A673 (cell line): ENCODE results near the gene TNFSF12. TPM values are rescaled to one million over a fixed set of nuclear protein-coding genes. Genes with fewer than 3 reads are reported as not detected.

Source experiments
- BruUV-seq: library from RNA; stranded (reverse); fragments of 400-500 nt; replicated peaks from 2 replicates; lab custom pipeline; 2021; lab: Mats Ljungman, UMichigan
- CTCF ChIA-PET: fragments of 300-600 bp; sonication (Branson Sonifier 250); formaldehyde crosslinking; loops from one replicate; lab custom pipeline; 2022; ENCODE audit warnings: antibody characterized with exemption; lab: Charles Lee
- POLR2A ChIA-PET: fragments of 300-600 bp; sonication (Branson Sonifier 250); formaldehyde crosslinking; loops from one replicate; lab custom pipeline; 2022; ENCODE audit warnings: antibody characterized with exemption; ENCODE audit not compliant: low non-redundant PET; lab: Charles Lee
- DNase-seq: peaks from one replicate; pipeline ENCODE4 v3.0.0-alpha.2; 2015; ENCODE audit warnings: low spot score
- H3K27ac ChIP-seq: fragments of 200-600 bp; sonication (generic); 2 replicates; pipeline ENCODE4 v1.5.1; 2016; ENCODE audit warnings: mixed run types, low read depth, mild to moderate bottlenecking, mixed read lengths, antibody characterized with exemption, low read length; ENCODE audit not compliant: poor library complexity, severe bottlenecking
- H3K27me3 ChIP-seq: fragments of 200-600 bp; sonication (generic); replicated peaks from 2 replicates; pipeline ENCODE4 v1.6.1; 2017; ENCODE audit warnings: mixed run types, low read depth, mild to moderate bottlenecking, mixed read lengths, antibody characterized with exemption, low read length; ENCODE audit not compliant: insufficient read depth, poor library complexity
- H3K36me3 ChIP-seq: fragments of 200-600 bp; sonication (generic); 2 replicates; pipeline ENCODE4 v1.6.1; 2016; ENCODE audit warnings: mixed run types, mild to moderate bottlenecking, mixed read lengths, antibody characterized with exemption, low read length; ENCODE audit not compliant: insufficient read depth, poor library complexity, severe bottlenecking
- H3K4me1 ChIP-seq: fragments of 200-600 bp; sonication (generic); 2 replicates; pipeline ENCODE4 v1.6.1; 2017; ENCODE audit warnings: mixed run types, mild to moderate bottlenecking, mixed read lengths, antibody characterized with exemption, low read length; ENCODE audit not compliant: insufficient read depth, poor library complexity, severe bottlenecking
- H3K4me3 ChIP-seq: fragments of 200-600 bp; sonication (generic); 2 replicates; pipeline ENCODE4 v1.5.1; 2016; ENCODE audit warnings: low read depth, mixed run types, mild to moderate bottlenecking, mixed read lengths, low read length; ENCODE audit not compliant: poor library complexity, severe bottlenecking
- H3K9me3 ChIP-seq: fragments of 200-600 bp; sonication (generic); 2 replicates; pipeline ENCODE4 v1.6.1; 2016; ENCODE audit warnings: mixed run types, low read depth, mild to moderate bottlenecking, mixed read lengths, antibody characterized with exemption, low read length; ENCODE audit not compliant: poor library complexity, severe bottlenecking
- CTCF ChIP-seq: fragments of 300-800, 200-600 bp; sonication (generic); conservative IDR thresholded peaks from 2 replicates; pipeline ENCODE4 v1.5.1; 2017; ENCODE audit warnings: low read depth, mild to moderate bottlenecking, antibody characterized with exemption, low read length, moderate library complexity, mixed read lengths
- EZH2 ChIP-seq: fragments of 200-600 bp; sonication (generic); IDR thresholded peaks from 2 replicates; pipeline ENCODE4 v1.6.1; 2017; ENCODE audit warnings: borderline replicate concordance, low read depth, mild to moderate bottlenecking, mixed read lengths, antibody characterized with exemption, low read length; ENCODE audit not compliant: poor library complexity, severe bottlenecking
- intact Hi-C: fragments of 100-400 bp; cut with micrococcal nuclease; formaldehyde crosslinking; loops from one replicate; pipeline ENCODE4 v1.10.0; 2022; ENCODE audit not compliant: unreplicated experiment
- total RNA-seq: library from RNA; stranded (reverse); gene quantifications from 2 replicates; pipeline ENCODE4 v1.2.3, GENCODE V29; 2021

The TNFSF12 gene
- total RNA-seq, 1 experiment from 2014 or later = 0.75 TPM

- Histone ChIP-seq H3K36me3 (peaks cover 43% of the 10 kb centered on the region), H3K27ac (peak within 1 kb of the TSS; percentile 99), H3K9me3 (no peaks in the 10 kb centered on the region), H3K27me3 (no peaks in the 10 kb centered on the region), H3K4me3 (peak within 1 kb of the TSS; percentile 60), H3K4me1 (peaks cover 50% of the 10 kb centered on the region)
- TF ChIP-seq EZH2 (no peak), CTCF (no peak)
- intact Hi-C loops = loop anchor here (5.0 kb wide), 2 partner anchors 104 to 304 kb away; partner anchors contain the start of genes CHD3, TP53 and WRAP53
- POLR2A ChIA-PET = interaction anchor here (0.5 to 1.2 kb wide), 5 partner anchors 34 to 892 kb away, joined by 4 to 12 read pairs (median 4); partner anchors contain the start of genes TP53 and WRAP53
- BruUV-seq = TSS peak; percentile 76
- CTCF ChIA-PET = interaction anchor here (0.6 to 1.0 kb wide), 2 partner anchors 67 to 104 kb away, joined by 5 to 6 read pairs; partner anchors contain the start of genes TP53 and WRAP53
- peak; percentile 99 for DNase-seq
Observed at GRCh38 chr17:7583253-7584109, 34.6 kb downstream of the TNFSF12 start, which contains the start of gene MPDU1. Gene MPDU1 (plus strand): TSS chr17:7583852. CDS start chr17:7583863, 11 bp downstream.

- no peaks in the 10 kb centered on the region for H3K9me3 ChIP-seq
- no peaks in the 10 kb centered on the region for H3K27me3 ChIP-seq
- BruUV-seq = no TSS peak
- H3K27ac ChIP-seq = no peak overlapping the region
- peaks cover 25% of the 10 kb centered on the region for H3K4me1 ChIP-seq
- POLR2A ChIA-PET = interaction anchor here (0.9 kb wide), 1 partner anchor 108 kb away, joined by 3 read pairs; no protein-coding TSS in a partner anchor
- peaks cover 47% of the 10 kb centered on the region for H3K36me3 ChIP-seq
- intact Hi-C loops = no loop called here
- TF ChIP-seq EZH2 (no peak), CTCF (peak; percentile 55)
- no peak overlapping the region for H3K4me3 ChIP-seq
- CTCF ChIA-PET = interaction anchor here (0.6 to 0.7 kb wide), 2 partner anchors 72 to 93 kb away, joined by 3 to 7 read pairs; no protein-coding TSS in a partner anchor
- DNase-seq = peak; percentile 69
Observed at GRCh38 chr17:7586673-7587419, 38.0 kb downstream of the TNFSF12 start.
